Right cardiac atrium (tissue), 5 donors: ENCODE results near the gene AQP4. TPM values are rescaled to one million over a fixed set of nuclear protein-coding genes. Genes with fewer than 3 reads are reported as not detected.

Experiments used
- ATAC-seq, 2 donors: fragments of 200-7000 bp; cut with Tn5 transposase; one replicate each; pipeline versions ENCODE4 v1.8.0 to v1.9.1; 2020; ENCODE audit warnings: moderate library complexity in 2 of 2, mild to moderate bottlenecking in 1 of 2
- DNase-seq, 3 donors: peaks; one replicate each; pipeline ENCODE4 v3.0.0-alpha.2; 2020
- H3K27ac ChIP-seq: one replicate; pipeline ENCODE4 v1.5.1; 2013; ENCODE audit warnings: mild to moderate bottlenecking, low read length, control low read depth, moderate library complexity
- H3K27me3 ChIP-seq: one replicate; pipeline ENCODE4 v1.6.1; 2013; ENCODE audit not compliant: control insufficient read depth, insufficient read depth
- H3K4me1 ChIP-seq: one replicate; pipeline ENCODE4 v1.6.1; 2013; ENCODE audit warnings: low read length; ENCODE audit not compliant: control insufficient read depth, insufficient read depth
- H3K4me3 ChIP-seq: one replicate; pipeline ENCODE4 v1.5.1; 2013; ENCODE audit warnings: low read length, control low read depth
- H3K9me3 ChIP-seq: one replicate; pipeline ENCODE4 v1.6.1; 2013; ENCODE audit warnings: low read length; ENCODE audit not compliant: control insufficient read depth
- WGBS: extraction: QIAGEN DNeasy Blood & Tissue Kit; methylation state at CpG from one replicate; pipeline ENCODE4 v1.1.7; 2013; 5-methylcytosine and 5-hydroxymethylcytosine counted together
- intact Hi-C, 4 donors: fragments of 100-400 bp; cut with DNase I; formaldehyde crosslinking; loops; one replicate each; pipeline versions ENCODE4 v1.11.0 to v1.14.0; 2022 to 2023
- polyA plus RNA-seq: library from polyadenylated mRNA; stranded (reverse); fragments of 200-250 nt; gene quantifications from one replicate; pipeline ENCODE4 v1.2.3, GENCODE V29; 2013
- total RNA-seq, 4 donors: library from RNA; stranded (reverse); fragmentation: NEBNext Ultra II Directional; extraction: Animal tissue kit (Norgen Biotek cat#: 25700); gene quantifications; one replicate each; pipeline ENCODE4 v1.2.1, GENCODE V29; 2021
- donor health status: healthy with polysubstance abuse.
- donor health status: DM: no; HTN: yes; CAD: no.
- donor health status: DM: no; HTN: no; CAD: no.
- donor health status: DM: no; HTN: yes; CAD: no; lungs with severe emphysema.
- donor health status: DM: yes; HTN: yes; CAD: no.

Gene AQP4
- total and polyA plus RNA-seq, 5 donors: 5.1 to 23.6 (median 12.4) TPM

GRCh38 chr18:26840965-26841364, 24.5 kb downstream of the AQP4 start:
- 79% methylated on average over 5 of the region's 5 CpGs for WGBS
- no peak for ATAC-seq
- Histone ChIP-seq H3K27ac (no peak overlapping the region), H3K27me3 (no peaks in the 10 kb centered on the region), H3K4me3 (no peak overlapping the region), H3K9me3 (no peaks in the 10 kb centered on the region), H3K4me1 (no peaks in the 10 kb centered on the region)
- no peak for DNase-seq
- intact Hi-C loops: no loop called here

GRCh38 chr18:26839609-26840008, 25.9 kb downstream of the AQP4 start:
- Histone ChIP-seq H3K27me3 (no peaks in the 10 kb centered on the region), H3K27ac (no peak overlapping the region), H3K9me3 (no peaks in the 10 kb centered on the region), H3K4me1 (no peaks in the 10 kb centered on the region), H3K4me3 (no peak overlapping the region)
- WGBS: 49% methylated on average over 2 of the region's 2 CpGs
- ATAC-seq (no peak), DNase-seq (no peak)
- intact Hi-C loops: no loop called here

GRCh38 chr18:26832302-26832701, 33.2 kb downstream of the AQP4 start:
- no peak overlapping the region for H3K4me3 ChIP-seq
- WGBS: 95% methylated on average over 11 of the region's 11 CpGs
- intact Hi-C loops: no loop called here

DNA sequence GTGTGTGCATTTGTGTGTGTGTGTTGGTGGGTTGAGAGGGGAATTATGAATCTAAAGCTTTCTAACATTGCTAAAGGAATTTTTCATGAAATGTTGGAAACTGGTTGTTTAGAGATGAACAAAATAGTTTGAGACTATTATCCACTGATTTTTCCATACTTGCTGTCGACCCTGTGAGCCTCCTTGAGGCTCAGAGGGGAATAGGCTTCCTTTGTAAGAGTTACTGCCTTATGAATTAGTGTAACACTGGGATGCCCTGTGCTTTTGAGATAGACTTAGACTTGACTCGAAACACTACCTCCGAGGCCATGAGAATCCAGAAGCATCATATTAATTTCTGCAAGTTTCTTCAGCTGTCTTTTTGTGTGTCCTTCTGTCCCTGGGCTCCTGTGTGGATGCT, 37.9 kb downstream of the AQP4 start:
- Histone ChIP-seq H3K27ac (no peak overlapping the region), H3K4me1 (no peaks in the 10 kb centered on the region), H3K9me3 (no peaks in the 10 kb centered on the region), H3K27me3 (no peaks in the 10 kb centered on the region), H3K4me3 (no peak overlapping the region)
- DNase-seq: no peak
- no peak for ATAC-seq
- WGBS: 69% methylated on average over 3 of the region's 3 CpGs
- intact Hi-C loops: no loop called here

More at GRCh38 chr18:26832302-26832701, 33.2 kb downstream of the AQP4 start:
- Histone ChIP-seq H3K27me3 (no peaks in the 10 kb centered on the region), H3K9me3 (no peaks in the 10 kb centered on the region), H3K27ac (no peak overlapping the region), H3K4me1 (no peaks in the 10 kb centered on the region)
- ATAC-seq: no peak
- no peak for DNase-seq

DNA sequence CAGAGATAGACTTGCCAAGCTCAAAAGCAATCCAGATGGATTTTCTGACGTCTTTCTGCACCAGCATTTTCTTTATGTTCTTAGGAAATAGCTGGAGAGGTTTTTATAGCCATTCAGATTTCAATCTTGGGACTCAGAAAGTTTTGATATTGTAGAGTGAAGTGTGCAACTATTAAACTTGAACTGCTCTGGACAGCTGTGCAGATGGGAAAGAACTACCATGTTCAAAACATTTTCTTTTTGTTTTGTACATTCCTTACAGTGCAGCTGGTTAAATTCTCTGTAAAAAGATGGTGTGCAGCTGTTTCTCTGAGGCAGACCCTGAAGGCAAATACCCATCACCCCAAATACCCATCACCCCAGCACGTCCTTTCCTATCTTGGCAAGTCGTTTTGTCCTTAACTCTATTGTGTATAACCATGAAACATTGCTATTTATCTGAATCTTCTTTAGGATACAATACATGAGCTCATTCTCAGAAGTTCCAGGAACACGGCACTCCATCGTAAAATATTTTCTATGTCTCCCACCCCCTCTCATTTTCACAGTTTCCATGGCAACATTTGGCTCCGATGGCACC, 38.8 kb downstream of the AQP4 start:
- 47% methylated on average over 6 of the region's 6 CpGs for WGBS
- intact Hi-C loops: no loop called here
- ATAC-seq (no peak), DNase-seq (no peak)
- Histone ChIP-seq H3K27ac (no peak overlapping the region), H3K9me3 (no peaks in the 10 kb centered on the region), H3K4me3 (no peak overlapping the region), H3K4me1 (no peaks in the 10 kb centered on the region), H3K27me3 (no peaks in the 10 kb centered on the region)

GRCh38 chr18:26821181-26821580, 44.3 kb downstream of the AQP4 start:
- DNase-seq: no peak
- Histone ChIP-seq H3K4me3 (no peak overlapping the region), H3K27me3 (no peaks in the 10 kb centered on the region), H3K4me1 (no peaks in the 10 kb centered on the region), H3K9me3 (peaks cover 4% of the 10 kb centered on the region), H3K27ac (no peak overlapping the region)
- ATAC-seq: no peak
- WGBS: 91% methylated on average over 1 of the region's 1 CpG
- intact Hi-C loops: no loop called here

DNA sequence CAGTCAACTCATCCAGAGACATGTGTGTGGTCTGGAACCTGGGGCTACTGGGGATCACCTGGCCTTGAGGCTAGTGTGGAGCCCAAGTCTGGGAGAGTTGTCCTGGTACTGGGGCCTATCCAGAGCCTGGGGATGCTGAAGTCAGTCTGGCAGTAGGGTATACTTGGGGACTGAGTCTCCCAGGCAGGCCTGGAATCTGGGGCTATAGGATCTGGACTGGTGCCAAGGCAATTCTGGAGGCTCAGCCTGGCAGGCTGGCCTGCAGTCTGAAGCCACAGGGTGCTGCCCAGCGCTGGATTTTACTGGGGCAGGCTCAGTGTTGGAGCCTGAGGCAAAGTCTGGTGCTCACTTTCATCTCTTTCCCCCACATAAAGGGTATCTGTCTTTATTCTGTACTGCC, 46.5 kb downstream of the AQP4 start:
- 91% methylated on average over 1 of the region's 1 CpG for WGBS
- intact Hi-C loops: loop anchor here in 1 of 4 donors (10.0 kb wide), 1 partner anchor 146 kb away; no protein-coding TSS in a partner anchor

GRCh38 chr18:26818461-26818860, 47.0 kb downstream of the AQP4 start:
- intact Hi-C loops: loop anchor here in 1 of 4 donors (10.0 kb wide), 1 partner anchor 146 kb away; no protein-coding TSS in a partner anchor
- H3K4me3 ChIP-seq: no peak overlapping the region
- no peaks in the 10 kb centered on the region for H3K4me1 ChIP-seq
- H3K9me3 ChIP-seq: peaks cover 4% of the 10 kb centered on the region
- WGBS: 74% methylated on average over 1 of the region's 1 CpG
- H3K27ac ChIP-seq: no peak overlapping the region
- no peak for ATAC-seq
- no peaks in the 10 kb centered on the region for H3K27me3 ChIP-seq
- DNase-seq: no peak

More for the DNA sequence above, 46.5 kb downstream of the AQP4 start:
- Histone ChIP-seq H3K4me1 (no peaks in the 10 kb centered on the region), H3K27me3 (no peaks in the 10 kb centered on the region), H3K4me3 (no peak overlapping the region), H3K27ac (no peak overlapping the region), H3K9me3 (peaks cover 4% of the 10 kb centered on the region)
- DNase-seq (peak in 1 of 3 donors; percentile 6), ATAC-seq (no peak)

DNA sequence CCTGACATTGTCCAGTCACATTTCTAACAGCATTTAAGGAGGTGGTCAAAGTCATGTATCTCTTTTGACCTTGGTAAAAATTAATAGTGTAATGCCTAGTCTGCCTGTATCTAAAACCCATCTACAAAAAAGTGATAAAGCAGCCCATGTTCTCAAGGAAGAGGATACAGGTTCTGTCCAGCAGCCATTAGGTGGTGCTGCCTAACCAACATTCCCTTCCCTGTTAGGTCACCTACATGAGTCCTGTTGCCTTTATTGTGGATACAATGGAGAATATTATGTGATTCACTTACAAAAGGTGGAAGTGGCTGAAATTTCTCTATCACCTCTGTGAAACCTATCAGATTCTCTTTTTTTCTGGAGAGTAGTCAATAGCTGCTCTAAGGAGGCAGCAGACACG, 52.5 kb downstream of the AQP4 start:
- intact Hi-C loops: loop anchor here in 3 of 4 donors (5.0 to 10.0 kb wide), 2 partner anchors 149 to 152 kb away; no protein-coding TSS in a partner anchor
- DNase-seq: peak in 2 of 3 donors; percentile 21 to 34
- peak in 1 of 2 donors; percentile 78 for ATAC-seq

DNA sequence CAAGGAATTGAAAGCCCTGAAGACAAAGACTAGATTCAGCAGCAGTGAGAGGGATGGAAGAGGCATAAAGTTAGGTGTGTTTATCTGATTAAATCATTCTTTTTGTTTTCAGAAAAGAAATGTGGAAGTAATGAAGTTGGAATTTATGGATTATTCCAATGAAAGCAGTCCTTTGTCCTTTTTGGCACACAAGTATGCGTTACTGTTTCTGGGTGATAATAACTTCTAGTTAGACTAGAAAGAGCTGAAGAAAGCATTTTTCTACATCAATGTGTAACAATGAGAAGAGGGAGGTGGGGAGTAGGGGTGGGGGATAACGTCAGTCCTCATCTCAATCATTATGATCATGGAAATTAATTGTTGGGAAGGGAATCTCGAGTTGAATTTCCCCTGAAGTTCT, 53.0 kb downstream of the AQP4 start:
- Histone ChIP-seq H3K4me1 (no peaks in the 10 kb centered on the region), H3K9me3 (no peaks in the 10 kb centered on the region), H3K27ac (no peak overlapping the region), H3K27me3 (no peaks in the 10 kb centered on the region), H3K4me3 (no peak overlapping the region)
- no peak for ATAC-seq
- WGBS: 72% methylated on average over 3 of the region's 3 CpGs
- no peak for DNase-seq
- intact Hi-C loops: loop anchor here in 3 of 4 donors (5.0 to 10.0 kb wide), 2 partner anchors 150 to 152 kb away; no protein-coding TSS in a partner anchor

More for the DNA sequence above, 52.5 kb downstream of the AQP4 start:
- WGBS: 42% methylated on average over 1 of the region's 1 CpG
- Histone ChIP-seq H3K4me3 (no peak overlapping the region), H3K27me3 (no peaks in the 10 kb centered on the region), H3K9me3 (no peaks in the 10 kb centered on the region), H3K4me1 (no peaks in the 10 kb centered on the region), H3K27ac (no peak overlapping the region)

DNA sequence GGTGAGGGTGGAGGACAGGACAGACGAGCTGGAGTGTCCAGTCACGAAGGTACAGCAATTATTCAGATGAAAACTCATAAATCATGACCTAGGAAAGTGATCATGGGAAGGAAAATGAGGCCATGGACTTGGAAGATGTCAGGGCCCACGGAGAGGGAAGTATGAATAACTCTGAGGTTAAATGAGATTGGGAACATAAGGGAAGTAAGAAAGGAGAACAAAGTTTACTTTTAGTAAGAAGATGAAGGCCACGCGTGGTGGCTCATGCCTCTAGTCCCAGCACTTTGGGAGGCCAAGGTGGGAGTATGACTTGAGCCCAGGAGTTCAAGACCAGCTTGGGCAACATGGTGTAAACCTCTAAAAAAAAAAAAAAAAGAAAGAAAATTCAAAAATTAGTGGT, 56.2 kb downstream of the AQP4 start:
- H3K4me1 ChIP-seq: no peaks in the 10 kb centered on the region
- intact Hi-C loops: no loop called here
- DNase-seq: no peak
- H3K4me3 ChIP-seq: no peak overlapping the region
- no peaks in the 10 kb centered on the region for H3K9me3 ChIP-seq
- WGBS: 82% methylated on average over 5 of the region's 5 CpGs
- no peaks in the 10 kb centered on the region for H3K27me3 ChIP-seq
- no peak for ATAC-seq
- no peak overlapping the region for H3K27ac ChIP-seq
